ENCODE results near the gene CECR2.

CECR2 gene

DNA sequence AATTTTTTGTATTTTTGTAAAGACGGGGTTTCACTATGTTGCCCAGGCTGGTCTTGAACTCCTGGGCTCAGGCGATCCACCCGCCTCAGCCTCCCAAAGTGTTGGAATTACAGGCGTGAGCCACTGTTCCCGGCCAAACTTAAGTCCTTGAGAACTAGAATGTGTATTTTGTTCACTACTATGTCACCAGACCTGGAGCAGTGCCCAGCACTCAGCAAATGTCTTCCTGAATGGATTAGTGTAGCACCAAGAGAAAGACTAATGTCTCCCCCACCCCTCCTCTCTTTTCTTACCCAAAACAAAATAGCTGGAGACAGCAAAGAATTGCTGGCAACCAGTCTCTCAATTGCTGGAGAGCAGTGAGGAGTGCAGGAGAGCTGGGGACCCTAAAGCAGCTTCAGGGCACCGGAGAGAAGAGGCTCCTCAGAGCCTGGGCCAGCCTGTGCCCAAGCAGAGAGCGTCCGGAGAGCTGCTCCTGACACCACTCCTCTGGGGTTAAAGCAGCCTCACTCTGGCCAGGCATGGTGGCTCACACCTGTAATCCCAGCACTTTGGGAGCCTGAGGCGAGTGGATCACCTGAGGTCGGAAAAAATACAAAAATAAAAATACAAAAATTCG lies 209.0 kb downstream of the CECR2 start:
- DNase-seq = no peak

DNA sequence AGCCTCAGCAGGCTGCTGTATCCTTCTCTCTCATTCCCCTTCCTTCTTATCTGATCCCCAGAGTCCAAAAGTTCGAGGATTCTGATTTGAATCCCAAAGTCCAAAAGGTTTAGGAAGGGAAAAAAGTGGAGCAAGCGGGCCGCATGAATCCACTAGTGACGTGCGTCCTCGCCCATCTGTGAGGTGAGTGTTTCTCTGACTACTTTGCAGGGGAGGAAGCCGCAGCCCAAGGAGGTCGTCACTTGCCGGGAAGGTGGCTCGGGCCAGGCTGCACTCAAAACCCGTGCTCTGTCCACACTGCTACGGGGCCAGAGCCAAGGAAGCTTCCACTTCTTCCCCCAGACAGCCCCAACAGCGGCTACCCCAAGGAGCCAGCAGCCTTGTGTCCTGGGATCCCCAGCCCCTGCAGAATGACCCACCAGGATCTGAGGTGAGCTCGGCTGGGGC lies 210.3 kb downstream of the CECR2 start:
- DNase-seq = no peak

GRCh38 chr22:17580441-17581031 lies 211.3 kb downstream of the CECR2 start:
- DNase-seq = no peak

GRCh38 chr22:17581056-17581455 lies 211.8 kb downstream of the CECR2 start:
- no peak for DNase-seq

- DNase-seq = no peak
Measured at GRCh38 chr22:17581631-17582030, 212.4 kb downstream of the CECR2 start.

DNA sequence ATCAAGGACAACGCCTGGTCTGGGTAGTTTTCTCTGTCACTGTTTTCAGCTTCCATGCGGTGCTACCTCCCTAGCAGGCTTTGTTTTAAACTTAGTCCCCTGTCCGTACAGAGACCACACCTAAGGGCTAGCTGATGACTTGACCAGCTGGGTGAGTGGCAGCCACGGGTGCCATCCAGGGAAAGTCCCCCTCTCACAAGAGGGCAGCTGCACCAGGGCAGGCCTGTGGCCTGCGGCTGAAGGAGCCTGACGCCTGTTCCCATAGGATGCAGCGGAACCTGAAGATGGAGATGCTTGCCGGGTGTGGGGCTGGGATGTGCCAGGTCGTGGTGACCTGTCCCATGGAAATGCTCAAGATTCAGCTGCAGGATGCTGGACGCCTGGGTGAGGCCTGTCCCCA lies 213.9 kb downstream of the CECR2 start:
- DNase-seq = no peak

DNA sequence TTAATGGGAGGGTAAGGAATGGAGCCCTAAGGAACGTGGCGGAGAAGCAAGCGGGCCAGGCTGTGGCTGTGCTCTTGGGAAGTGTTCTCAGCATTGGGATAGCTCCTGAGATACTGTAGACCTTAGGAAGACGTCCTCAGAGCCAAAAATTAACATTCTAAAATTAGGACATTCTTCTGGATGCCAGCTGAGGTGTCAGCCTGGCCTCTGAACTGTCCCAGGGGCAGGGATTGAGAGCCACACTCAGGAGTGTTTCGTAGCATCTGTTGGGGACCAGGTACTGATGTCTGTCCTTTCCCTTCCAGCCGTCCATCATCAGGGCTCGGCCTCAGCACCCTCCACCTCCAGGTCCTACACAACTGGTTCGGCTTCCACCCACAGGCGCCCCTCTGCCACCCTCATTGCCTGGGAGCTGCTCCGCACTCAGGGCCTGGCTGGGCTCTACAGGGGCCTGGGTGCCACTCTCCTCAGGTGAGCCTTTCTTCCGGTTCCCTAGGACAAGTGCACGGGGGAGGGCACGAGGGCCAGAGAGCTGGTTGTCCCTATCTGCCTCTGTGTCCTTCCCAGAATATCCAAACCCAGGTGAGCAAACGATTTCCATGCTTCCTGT lies 217.7 kb downstream of the CECR2 start:
- no peak for DNase-seq

DNA sequence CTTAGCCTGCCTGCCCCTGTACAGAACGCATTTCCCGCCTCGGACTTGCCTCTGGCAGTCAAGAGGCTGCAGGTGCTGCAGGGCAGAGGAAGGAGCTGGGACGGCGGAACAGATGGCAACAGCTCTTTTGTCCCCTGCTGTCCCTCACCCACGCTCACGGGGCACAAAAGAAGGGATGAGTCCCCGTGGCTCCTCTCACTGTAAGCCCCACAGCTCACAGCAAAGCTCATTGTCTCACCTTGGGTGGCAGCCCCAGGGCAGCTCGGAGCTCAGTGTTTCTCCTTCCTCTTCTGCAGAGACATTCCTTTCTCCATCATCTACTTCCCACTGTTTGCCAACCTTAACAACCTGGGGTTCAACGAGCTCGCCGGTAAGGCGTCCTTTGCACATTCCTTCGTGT lies 218.4 kb downstream of the CECR2 start:
- DNase-seq = no peak

GRCh38 chr22:17588606-17589005 lies 219.3 kb downstream of the CECR2 start:
- DNase-seq = no peak

DNA sequence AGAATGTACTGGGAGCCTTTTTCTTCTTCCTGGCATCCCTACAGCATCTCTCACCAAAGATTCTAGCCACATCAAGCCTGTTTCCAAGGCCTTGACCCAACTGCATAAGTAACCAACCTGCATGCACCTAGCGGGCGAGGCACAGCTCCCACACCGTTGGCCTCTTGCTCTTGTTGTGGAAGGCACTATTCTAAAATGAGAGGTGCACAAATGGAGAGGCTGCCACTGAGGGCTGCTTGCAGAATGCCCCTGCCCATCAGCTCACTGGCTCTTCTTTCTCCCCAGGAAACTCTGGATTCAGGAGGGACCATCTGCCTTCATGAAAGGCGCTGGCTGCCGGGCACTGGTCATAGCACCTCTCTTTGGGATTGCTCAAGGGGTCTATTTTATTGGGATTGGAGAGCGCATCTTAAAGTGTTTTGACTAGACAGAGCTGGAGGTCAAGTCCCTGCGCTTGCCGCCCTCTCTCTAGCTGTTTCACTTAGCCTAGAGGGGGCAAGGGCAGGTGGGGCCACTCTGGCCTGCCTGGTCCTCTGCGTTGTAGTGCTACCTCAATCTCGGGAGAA lies 220.6 kb downstream of the CECR2 start:
- no peak for DNase-seq

GRCh38 chr22:17590586-17590985 lies 221.3 kb downstream of the CECR2 start:
- no peak for DNase-seq

GRCh38 chr22:17592201-17592600 lies 222.9 kb downstream of the CECR2 start:
- no peak for DNase-seq

DNA sequence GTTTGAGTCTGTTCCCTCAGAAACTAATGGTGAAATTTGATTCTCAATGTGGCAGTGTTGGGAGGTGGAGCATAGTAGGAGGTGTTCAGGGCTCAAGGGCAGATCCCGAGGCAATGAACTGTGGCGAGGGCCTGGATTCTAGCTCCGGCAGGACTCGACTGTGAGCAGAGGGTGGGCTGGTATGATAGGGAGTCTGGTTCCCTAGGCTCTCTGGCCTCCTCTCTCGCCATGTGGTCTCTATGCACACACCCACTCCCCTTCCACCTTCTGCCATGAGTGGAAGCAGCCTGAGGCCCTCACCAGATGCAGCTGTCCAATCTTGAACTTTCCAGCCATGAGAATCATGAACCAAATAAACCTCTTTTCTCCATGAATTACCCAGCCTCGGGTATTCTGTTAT lies 227.0 kb downstream of the CECR2 start:
- DNase-seq = no peak

DNA sequence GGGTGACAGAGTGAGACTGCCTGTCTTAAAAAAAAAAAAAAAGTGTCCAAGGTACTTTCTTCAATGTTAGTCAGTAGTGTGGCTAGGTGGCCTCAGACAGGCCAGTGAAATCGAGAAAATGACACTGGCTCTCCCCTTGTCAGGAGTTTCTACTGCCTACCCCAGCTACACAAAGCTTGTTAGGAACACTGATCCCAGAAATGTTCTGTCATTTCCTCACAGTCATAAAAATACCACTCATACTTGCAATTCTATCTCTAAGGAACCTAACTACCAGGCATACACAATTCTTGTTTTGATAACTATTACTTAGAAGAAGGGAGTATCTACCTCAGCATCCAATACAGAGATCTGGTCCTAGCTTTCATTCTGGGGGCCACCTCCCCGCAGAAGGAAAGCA lies 228.0 kb downstream of the CECR2 start:
- no peak for DNase-seq

- DNase-seq = no peak
Measured at GRCh38 chr22:17598318-17598717, 229.1 kb downstream of the CECR2 start.

DNA sequence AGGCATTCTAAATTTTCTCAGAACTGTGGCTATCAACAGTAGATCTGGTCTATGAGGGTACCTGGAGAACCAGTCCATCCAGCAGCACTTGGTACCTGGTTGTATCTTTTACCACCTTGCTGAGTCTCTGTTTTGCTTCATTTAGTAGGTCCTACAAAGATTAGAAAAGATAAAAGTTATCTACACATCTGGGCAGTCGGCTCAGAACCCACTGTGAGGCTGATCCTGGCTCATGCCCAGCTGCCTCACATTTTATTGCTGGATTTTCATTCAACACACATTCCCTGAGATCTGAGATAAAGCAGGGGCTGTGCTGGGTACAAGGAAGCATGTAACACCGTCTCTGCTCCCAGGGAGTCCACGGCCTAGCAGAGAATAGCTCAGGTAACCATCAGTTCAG lies 231.8 kb downstream of the CECR2 start:
- DNase-seq = no peak

GRCh38 chr22:17603668-17604067 lies 234.4 kb downstream of the CECR2 start:
- no peak for DNase-seq

DNA sequence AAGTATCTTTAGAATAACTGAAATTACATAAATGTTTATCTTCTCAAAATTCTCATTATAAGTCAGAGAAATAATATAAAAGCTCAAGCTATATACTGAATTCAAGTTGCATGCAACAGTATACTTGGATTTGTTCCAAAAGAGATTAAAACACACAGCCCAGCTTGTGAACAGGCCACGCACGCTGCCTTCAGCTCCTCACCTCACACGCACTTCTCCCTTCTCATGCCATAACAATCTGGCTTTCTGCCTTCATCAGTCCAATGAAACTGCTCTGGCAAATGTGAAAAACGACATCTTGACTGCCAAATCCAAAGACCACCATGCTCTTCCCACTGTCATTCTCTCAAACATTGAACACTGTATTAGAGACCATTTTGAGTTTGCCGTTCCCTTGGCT lies 237.2 kb downstream of the CECR2 start:
- no peak for DNase-seq
